Ishikawa (cell line): ENCODE results near the gene GALNT14.

Experiments
- CEBPB ChIP-seq: IDR thresholded peaks from 2 replicates; pipeline ENCODE4 v1.6.1; 2012
- CREB1 ChIP-seq: IDR thresholded peaks from 2 replicates; pipeline ENCODE4 v1.6.1; 2012; ENCODE audit warnings: low read depth
- EGR1 ChIP-seq: IDR thresholded peaks from 2 replicates; pipeline ENCODE4 v1.6.1; 2012
- EP300 ChIP-seq: IDR thresholded peaks from 2 replicates; pipeline ENCODE4 v1.6.1; 2012; ENCODE audit warnings: borderline replicate concordance
- FOXM1 ChIP-seq: IDR thresholded peaks from 2 replicates; pipeline ENCODE4 v1.6.1; 2012; ENCODE audit warnings: low read depth, borderline replicate concordance
- NFIC ChIP-seq: IDR thresholded peaks from 2 replicates; pipeline ENCODE4 v1.6.1; 2012
- RAD21 ChIP-seq: IDR thresholded peaks from 2 replicates; pipeline ENCODE4 v1.6.1; 2012; ENCODE audit warnings: low read depth
- TAF1 ChIP-seq: IDR thresholded peaks from 2 replicates; pipeline ENCODE4 v1.6.1; 2012; ENCODE audit warnings: low read depth, mild to moderate bottlenecking
- TCF12 ChIP-seq: IDR thresholded peaks from 2 replicates; pipeline ENCODE4 v1.6.1; 2012; ENCODE audit warnings: low read depth
- TEAD4 ChIP-seq: IDR thresholded peaks from 2 replicates; pipeline ENCODE4 v1.6.1; 2012
- YY1 ChIP-seq: IDR thresholded peaks from 2 replicates; pipeline ENCODE4 v1.6.1; 2012; ENCODE audit warnings: low read depth
- ZBTB7A ChIP-seq: IDR thresholded peaks from 2 replicates; pipeline ENCODE4 v1.6.1; 2012; ENCODE audit warnings: low read depth
- TF ChIP-seq, protein P1 (sequence below): IDR thresholded peaks from 2 replicates; pipeline ENCODE4 v1.6.1; 2012; ENCODE audit warnings: low read depth, mild to moderate bottlenecking
- TF ChIP-seq, protein P2 (sequence below): IDR thresholded peaks from 2 replicates; pipeline ENCODE4 v1.6.1; 2012
- TF ChIP-seq, protein P3 (sequence below): IDR thresholded peaks from 2 replicates; pipeline ENCODE4 v1.6.1; 2012

The GALNT14 gene

DNA sequence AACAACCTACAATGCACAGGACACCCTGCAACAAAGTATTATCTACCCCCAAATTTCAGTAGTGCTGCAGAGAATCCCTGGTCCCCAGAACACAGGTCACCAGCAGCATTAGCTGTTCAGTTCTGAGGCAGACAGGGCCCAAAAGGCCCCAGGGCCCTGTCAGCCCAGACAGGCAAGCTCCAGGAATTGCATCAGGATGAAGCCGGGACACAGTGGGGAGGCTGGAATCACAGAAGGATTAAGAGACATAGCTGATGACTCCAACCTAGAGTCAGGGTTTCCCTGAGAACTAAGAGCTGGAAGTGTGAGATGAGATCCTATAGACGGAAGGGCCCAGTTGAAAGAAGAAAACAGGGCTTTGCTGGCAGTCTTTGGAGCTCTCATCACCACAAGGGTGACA, 148.1 kb downstream of the GALNT14 start:
- TF ChIP-seq FOXM1 (no peak), CREB1 (no peak), TAF1 (no peak), NFIC (no peak), TCF12 (no peak), EP300 (no peak), EGR1 (no peak), YY1 (no peak), ZBTB7A (no peak), TEAD4 (no peak), RAD21 (no peak), CEBPB (no peak)
- TF ChIP-seq, protein P1, sequence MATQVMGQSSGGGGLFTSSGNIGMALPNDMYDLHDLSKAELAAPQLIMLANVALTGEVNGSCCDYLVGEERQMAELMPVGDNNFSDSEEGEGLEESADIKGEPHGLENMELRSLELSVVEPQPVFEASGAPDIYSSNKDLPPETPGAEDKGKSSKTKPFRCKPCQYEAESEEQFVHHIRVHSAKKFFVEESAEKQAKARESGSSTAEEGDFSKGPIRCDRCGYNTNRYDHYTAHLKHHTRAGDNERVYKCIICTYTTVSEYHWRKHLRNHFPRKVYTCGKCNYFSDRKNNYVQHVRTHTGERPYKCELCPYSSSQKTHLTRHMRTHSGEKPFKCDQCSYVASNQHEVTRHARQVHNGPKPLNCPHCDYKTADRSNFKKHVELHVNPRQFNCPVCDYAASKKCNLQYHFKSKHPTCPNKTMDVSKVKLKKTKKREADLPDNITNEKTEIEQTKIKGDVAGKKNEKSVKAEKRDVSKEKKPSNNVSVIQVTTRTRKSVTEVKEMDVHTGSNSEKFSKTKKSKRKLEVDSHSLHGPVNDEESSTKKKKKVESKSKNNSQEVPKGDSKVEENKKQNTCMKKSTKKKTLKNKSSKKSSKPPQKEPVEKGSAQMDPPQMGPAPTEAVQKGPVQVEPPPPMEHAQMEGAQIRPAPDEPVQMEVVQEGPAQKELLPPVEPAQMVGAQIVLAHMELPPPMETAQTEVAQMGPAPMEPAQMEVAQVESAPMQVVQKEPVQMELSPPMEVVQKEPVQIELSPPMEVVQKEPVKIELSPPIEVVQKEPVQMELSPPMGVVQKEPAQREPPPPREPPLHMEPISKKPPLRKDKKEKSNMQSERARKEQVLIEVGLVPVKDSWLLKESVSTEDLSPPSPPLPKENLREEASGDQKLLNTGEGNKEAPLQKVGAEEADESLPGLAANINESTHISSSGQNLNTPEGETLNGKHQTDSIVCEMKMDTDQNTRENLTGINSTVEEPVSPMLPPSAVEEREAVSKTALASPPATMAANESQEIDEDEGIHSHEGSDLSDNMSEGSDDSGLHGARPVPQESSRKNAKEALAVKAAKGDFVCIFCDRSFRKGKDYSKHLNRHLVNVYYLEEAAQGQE, result no peak
- TF ChIP-seq, protein P2, sequence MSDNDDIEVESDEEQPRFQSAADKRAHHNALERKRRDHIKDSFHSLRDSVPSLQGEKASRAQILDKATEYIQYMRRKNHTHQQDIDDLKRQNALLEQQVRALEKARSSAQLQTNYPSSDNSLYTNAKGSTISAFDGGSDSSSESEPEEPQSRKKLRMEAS, result no peak
- TF ChIP-seq, protein P3, sequence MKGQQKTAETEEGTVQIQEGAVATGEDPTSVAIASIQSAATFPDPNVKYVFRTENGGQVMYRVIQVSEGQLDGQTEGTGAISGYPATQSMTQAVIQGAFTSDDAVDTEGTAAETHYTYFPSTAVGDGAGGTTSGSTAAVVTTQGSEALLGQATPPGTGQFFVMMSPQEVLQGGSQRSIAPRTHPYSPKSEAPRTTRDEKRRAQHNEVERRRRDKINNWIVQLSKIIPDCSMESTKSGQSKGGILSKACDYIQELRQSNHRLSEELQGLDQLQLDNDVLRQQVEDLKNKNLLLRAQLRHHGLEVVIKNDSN, result no peak

DNA sequence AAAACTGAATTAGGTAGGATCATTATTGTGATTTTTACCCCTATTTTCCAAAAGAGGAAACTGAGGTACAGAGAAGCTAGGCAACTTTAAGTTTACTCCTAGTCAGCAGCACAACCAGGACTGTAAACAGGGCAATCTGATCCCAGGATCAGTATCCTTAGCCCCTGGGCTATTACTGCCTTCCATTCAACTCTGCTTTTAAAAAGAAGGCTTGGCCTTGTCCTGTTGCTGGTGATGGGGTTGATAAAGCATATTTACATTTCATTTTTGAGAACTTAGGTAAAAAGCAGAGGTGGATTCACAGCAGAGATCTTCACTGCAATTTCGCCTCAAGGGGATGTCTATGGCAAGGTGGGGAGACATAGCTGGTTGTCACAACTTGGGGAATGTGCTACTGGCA, 148.5 kb downstream of the GALNT14 start:
- TF ChIP-seq, protein P1, result no peak
- no peak for TF ChIP-seq TCF12
- no peak for TF ChIP-seq YY1
- TF ChIP-seq EGR1, result no peak
- no peak for TF ChIP-seq TEAD4
- no peak for TF ChIP-seq FOXM1
- no peak for TF ChIP-seq NFIC
- TF ChIP-seq RAD21, result no peak
- no peak for TF ChIP-seq CREB1

DNA sequence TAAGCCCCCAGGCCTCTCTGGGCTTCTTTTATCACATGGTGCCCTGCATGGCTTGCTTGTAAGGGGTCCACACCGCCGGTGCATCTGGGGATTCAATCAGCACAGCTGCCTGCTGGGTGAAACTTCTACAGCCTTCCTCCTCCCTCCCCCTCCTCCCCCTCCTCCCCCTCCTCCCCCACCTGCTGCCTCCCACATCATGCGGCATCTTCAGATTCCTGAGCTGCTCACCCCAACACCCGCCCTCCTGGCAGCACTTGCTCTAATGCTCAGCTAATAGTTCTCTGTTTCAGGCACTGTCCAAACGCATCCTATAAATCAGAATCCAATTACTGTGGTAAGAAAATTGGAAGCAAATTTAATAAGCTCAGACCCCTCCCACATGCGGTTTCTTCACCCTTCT, 150.7 kb downstream of the GALNT14 start:
- TF ChIP-seq TCF12 (no peak), CREB1 (no peak), TEAD4 (no peak), YY1 (no peak), FOXM1 (no peak), RAD21 (no peak), ZBTB7A (no peak), CEBPB (no peak), EP300 (no peak), EGR1 (no peak), TAF1 (no peak), NFIC (no peak)
- TF ChIP-seq, protein P1, result no peak
- TF ChIP-seq, protein P3, result no peak
- TF ChIP-seq, protein P2, result no peak

DNA sequence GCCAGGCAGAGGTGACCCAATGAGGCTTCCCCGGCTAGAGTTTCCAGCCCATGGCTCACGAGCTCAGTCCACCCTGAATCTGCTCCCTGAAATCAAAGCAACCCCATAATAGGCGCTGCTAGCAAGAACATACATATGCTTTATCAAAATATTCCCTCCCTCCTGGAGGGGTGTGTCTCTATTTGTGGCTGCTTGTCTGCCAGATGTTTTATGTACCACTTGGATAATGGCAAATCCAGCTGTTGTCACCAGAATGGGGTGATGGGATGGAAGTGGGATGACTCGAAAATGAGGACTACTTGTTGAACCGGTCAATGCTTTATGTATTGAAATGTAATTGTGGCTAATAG, 152.0 kb downstream of the GALNT14 start:
- TF ChIP-seq NFIC (no peak), CEBPB (no peak), RAD21 (no peak), TAF1 (no peak), EP300 (no peak), YY1 (no peak), TEAD4 (no peak), EGR1 (no peak), TCF12 (no peak), CREB1 (no peak), FOXM1 (no peak), ZBTB7A (no peak)
- TF ChIP-seq, protein P2, result no peak
- TF ChIP-seq, protein P3, result no peak
